Measurements from ENCODE around the gene PPM1B.

DNA sequence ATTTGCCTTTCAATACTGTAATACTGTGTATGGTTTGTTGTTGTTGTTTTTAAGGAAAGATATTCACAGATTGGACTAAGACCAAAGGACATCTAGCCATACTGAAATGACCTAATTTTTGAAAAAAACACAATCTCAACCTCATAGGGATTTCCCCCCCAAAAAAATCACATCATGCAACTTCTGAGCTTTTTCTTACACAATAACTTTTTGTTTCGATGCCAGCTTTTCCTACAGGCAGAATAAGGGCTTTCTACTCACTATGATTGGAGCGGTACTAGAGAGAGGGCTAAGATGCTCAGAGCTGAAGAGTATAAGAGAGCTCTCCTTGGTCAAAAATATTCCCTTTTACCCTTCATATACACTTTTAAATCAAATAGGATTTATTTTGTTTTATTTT is 74.2 kb downstream of the PPM1B start:
- TF ChIP-seq ZNF768 (CRISPR knock-in tag; IDR thresholded peaks at IDR 0.05) (no peak), ZHX1 (CRISPR knock-in tag; IDR thresholded peaks at IDR 0.05; ENCODE audit: low read depth) (no peak), ZNF317 (CRISPR knock-in tag; IDR thresholded peaks at IDR 0.05) (no peak), REST (IDR thresholded peaks at IDR 0.05; ENCODE audit: borderline replicate concordance in 1 of 2, low read depth in 1 of 2, low read length in 2 of 2) (no peak), ATRX (CRISPR knock-in tag; IDR thresholded peaks at IDR 0.05; ENCODE audit: borderline replicate concordance) (no peak), ZNF253 (CRISPR knock-in tag; IDR thresholded peaks at IDR 0.05; ENCODE audit: borderline replicate concordance) (no peak), CSRNP1 (CRISPR knock-in tag; IDR thresholded peaks at IDR 0.05) (no peak), POLR2A (IDR thresholded peaks at IDR 0.05; ENCODE audit: insufficient read depth in 1 of 2, low read depth in 2 of 2, low read length in 2 of 2) (no peak)
- TF ChIP-seq, protein P1, sequence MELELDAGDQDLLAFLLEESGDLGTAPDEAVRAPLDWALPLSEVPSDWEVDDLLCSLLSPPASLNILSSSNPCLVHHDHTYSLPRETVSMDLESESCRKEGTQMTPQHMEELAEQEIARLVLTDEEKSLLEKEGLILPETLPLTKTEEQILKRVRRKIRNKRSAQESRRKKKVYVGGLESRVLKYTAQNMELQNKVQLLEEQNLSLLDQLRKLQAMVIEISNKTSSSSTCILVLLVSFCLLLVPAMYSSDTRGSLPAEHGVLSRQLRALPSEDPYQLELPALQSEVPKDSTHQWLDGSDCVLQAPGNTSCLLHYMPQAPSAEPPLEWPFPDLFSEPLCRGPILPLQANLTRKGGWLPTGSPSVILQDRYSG (CRISPR knock-in tag; IDR thresholded peaks at IDR 0.05): no peak
- TF ChIP-seq, protein P2, sequence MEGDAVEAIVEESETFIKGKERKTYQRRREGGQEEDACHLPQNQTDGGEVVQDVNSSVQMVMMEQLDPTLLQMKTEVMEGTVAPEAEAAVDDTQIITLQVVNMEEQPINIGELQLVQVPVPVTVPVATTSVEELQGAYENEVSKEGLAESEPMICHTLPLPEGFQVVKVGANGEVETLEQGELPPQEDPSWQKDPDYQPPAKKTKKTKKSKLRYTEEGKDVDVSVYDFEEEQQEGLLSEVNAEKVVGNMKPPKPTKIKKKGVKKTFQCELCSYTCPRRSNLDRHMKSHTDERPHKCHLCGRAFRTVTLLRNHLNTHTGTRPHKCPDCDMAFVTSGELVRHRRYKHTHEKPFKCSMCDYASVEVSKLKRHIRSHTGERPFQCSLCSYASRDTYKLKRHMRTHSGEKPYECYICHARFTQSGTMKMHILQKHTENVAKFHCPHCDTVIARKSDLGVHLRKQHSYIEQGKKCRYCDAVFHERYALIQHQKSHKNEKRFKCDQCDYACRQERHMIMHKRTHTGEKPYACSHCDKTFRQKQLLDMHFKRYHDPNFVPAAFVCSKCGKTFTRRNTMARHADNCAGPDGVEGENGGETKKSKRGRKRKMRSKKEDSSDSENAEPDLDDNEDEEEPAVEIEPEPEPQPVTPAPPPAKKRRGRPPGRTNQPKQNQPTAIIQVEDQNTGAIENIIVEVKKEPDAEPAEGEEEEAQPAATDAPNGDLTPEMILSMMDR (CRISPR knock-in tag; IDR thresholded peaks at IDR 0.05): no peak
- TF ChIP-seq, protein P3, sequence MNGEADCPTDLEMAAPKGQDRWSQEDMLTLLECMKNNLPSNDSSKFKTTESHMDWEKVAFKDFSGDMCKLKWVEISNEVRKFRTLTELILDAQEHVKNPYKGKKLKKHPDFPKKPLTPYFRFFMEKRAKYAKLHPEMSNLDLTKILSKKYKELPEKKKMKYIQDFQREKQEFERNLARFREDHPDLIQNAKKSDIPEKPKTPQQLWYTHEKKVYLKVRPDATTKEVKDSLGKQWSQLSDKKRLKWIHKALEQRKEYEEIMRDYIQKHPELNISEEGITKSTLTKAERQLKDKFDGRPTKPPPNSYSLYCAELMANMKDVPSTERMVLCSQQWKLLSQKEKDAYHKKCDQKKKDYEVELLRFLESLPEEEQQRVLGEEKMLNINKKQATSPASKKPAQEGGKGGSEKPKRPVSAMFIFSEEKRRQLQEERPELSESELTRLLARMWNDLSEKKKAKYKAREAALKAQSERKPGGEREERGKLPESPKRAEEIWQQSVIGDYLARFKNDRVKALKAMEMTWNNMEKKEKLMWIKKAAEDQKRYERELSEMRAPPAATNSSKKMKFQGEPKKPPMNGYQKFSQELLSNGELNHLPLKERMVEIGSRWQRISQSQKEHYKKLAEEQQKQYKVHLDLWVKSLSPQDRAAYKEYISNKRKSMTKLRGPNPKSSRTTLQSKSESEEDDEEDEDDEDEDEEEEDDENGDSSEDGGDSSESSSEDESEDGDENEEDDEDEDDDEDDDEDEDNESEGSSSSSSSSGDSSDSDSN (CRISPR knock-in tag; IDR thresholded peaks at IDR 0.05): no peak
